Keratinocyte (primary cell): ENCODE data around the gene R3HDM2. TPM values are rescaled to one million over a fixed set of nuclear protein-coding genes. Genes with fewer than 3 reads are reported as not detected.

ENCODE experiments used
- DNase-seq: peaks from one replicate; pipeline ENCODE4 v3.0.0-alpha.2; 2011; ENCODE audit warnings: low read depth, missing footprints, low spot score
- FAIRE-seq: peaks from 2 replicates; lab custom pipeline; 2011; peaks lifted over from hg19 to GRCh38; lab: Jason Lieb, UNC
- H2AFZ ChIP-seq: 2 replicates; pipeline ENCODE4 v1.6.0; 2012; ENCODE audit warnings: low read length, control low read depth, inconsistent platforms; ENCODE audit not compliant: control insufficient read depth
- H3K27ac ChIP-seq: 2 replicates; pipeline ENCODE4 v1.5.1; 2011; ENCODE audit warnings: low read length; ENCODE audit not compliant: control insufficient read depth, insufficient read depth
- H3K27me3 ChIP-seq: 3 replicates; pipeline ENCODE4 v1.6.0; 2011; ENCODE audit warnings: low read length; ENCODE audit not compliant: control insufficient read depth, insufficient read depth; ENCODE audit errors: extremely low read depth
- H3K36me3 ChIP-seq, 2 experiments: 2 replicates in 1 of 2; 3 replicates in 1 of 2; pipeline ENCODE4 v1.5.1; 2011; ENCODE audit warnings: low read length in 2 of 2, mild to moderate bottlenecking in 1 of 2; ENCODE audit not compliant: control insufficient read depth in 2 of 2, insufficient read depth in 2 of 2; ENCODE audit errors: extremely low read depth in 1 of 2
- H3K4me1 ChIP-seq: 3 replicates; pipeline ENCODE4 v1.5.1; 2011; ENCODE audit warnings: low read length; ENCODE audit not compliant: control insufficient read depth, insufficient read depth; ENCODE audit errors: extremely low read depth
- H3K4me2 ChIP-seq: 3 replicates; pipeline ENCODE4 v1.6.0; 2011; ENCODE audit warnings: low read depth, low read length; ENCODE audit not compliant: control insufficient read depth, insufficient read depth; ENCODE audit errors: extremely low read depth
- H3K4me3 ChIP-seq, 3 experiments: fragments of 200-600 bp in 1 of 3; sonication (generic) in 1 of 3; 2 replicates in 2 of 3; 3 replicates in 1 of 3; pipeline ENCODE4 v1.5.1; 2011 to 2016; ENCODE audit warnings: low read length in 3 of 3, mild to moderate bottlenecking in 3 of 3, control low read depth in 2 of 3, inconsistent platforms in 1 of 3, low read depth in 1 of 3, mixed read lengths in 1 of 3, mixed run types in 1 of 3, moderate library complexity in 1 of 3; ENCODE audit not compliant: control insufficient read depth in 2 of 3, insufficient read depth in 2 of 3; ENCODE audit errors: extremely low read depth in 1 of 3
- H3K79me2 ChIP-seq: 2 replicates; pipeline ENCODE4 v1.6.0; 2012; ENCODE audit warnings: low read length; ENCODE audit not compliant: control insufficient read depth, insufficient read depth
- H3K9ac ChIP-seq: 3 replicates; pipeline ENCODE4 v1.6.0; 2011; ENCODE audit warnings: low read length; ENCODE audit not compliant: control insufficient read depth, insufficient read depth; ENCODE audit errors: extremely low read depth
- H3K9me1 ChIP-seq: 3 replicates; pipeline ENCODE4 v1.6.0; 2011; ENCODE audit warnings: low read length; ENCODE audit not compliant: control insufficient read depth, insufficient read depth; ENCODE audit errors: extremely low read depth
- H3K9me3 ChIP-seq: 2 replicates; pipeline ENCODE4 v1.5.1; 2012; ENCODE audit warnings: low read depth, low read length; ENCODE audit not compliant: control insufficient read depth
- H4K20me1 ChIP-seq: 3 replicates; pipeline ENCODE4 v1.6.0; 2011; ENCODE audit warnings: low read length; ENCODE audit not compliant: control insufficient read depth, insufficient read depth; ENCODE audit errors: extremely low read depth
- EZH2 ChIP-seq: IDR thresholded peaks from one replicate; pipeline ENCODE4 v1.6.1; 2012; ENCODE audit warnings: inconsistent platforms, mild to moderate bottlenecking, low read length, moderate library complexity
- dilution Hi-C: fragments of 300-500 bp; cut with MboI; formaldehyde crosslinking; loops from one replicate; pipeline ENCODE4 v1.7.0; 2020; ENCODE audit warnings: low sequenced_read_pairs; ENCODE audit not compliant: extremely low pct_ligation_motif_present
- polyA plus RNA-seq, 5 experiments: library from polyadenylated mRNA; depleted of rRNA in 3 of 5; stranded (reverse) in 3 of 5; stranded (forward) in 1 of 5; unstranded in 1 of 5; fragments of >200 nt; gene quantifications; 1 replicate in 1 of 5; 2 replicates in 3 of 5; 3 replicates in 1 of 5; pipeline versions ENCODE4 v1.2.1 to v1.2.3, GENCODE V29; 2011 to 2012; ENCODE audit warnings: missing spikeins in 2 of 5, low read depth in 1 of 5, low replicate concordance in 1 of 5
- TF ChIP-seq, protein P1 (sequence below), 3 experiments: IDR thresholded peaks in 1 of 3; conservative IDR thresholded peaks in 1 of 3; optimal IDR thresholded peaks in 1 of 3; 2 replicates in 2 of 3; 3 replicates in 1 of 3; pipeline versions ENCODE3 to v1.5.1; 2011; ENCODE audit warnings: low read length in 3 of 3, mild to moderate bottlenecking in 3 of 3, moderate library complexity in 2 of 3, control low read depth in 1 of 3, inconsistent platforms in 1 of 3; ENCODE audit not compliant: insufficient read depth in 2 of 3; ENCODE audit errors: extremely low read depth in 1 of 3

Gene R3HDM2
- polyA plus RNA-seq, 1 donor (not counting 4 experiments of a cell fraction or from before 2014, with no cell fraction given): 11.1 TPM

DNA sequence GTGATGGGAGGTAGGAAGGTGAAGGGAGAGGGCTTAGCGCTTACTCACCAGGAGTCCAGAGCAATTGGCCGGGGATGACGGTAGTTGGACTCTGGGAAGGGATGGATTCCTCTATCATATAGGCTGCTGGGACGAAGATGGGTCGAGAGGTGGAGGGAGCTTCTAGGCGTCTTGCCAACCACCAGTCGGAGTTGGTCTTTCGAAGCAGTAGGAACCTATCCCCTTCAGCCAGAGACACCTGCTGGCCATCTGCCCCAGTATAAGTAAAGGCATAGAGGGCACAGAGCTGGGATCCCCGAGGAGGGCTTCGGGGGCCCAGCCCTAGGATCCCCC is 48.2 kb upstream of the R3HDM2 start:
- Histone ChIP-seq H3K4me1 (peaks cover 3% of the 10 kb centered on the region), H3K36me3 (no peaks in the 10 kb centered on the region), H2AFZ (no peak overlapping the region), H3K9me3 (no peaks in the 10 kb centered on the region), H3K4me2 (no peak overlapping the region), H4K20me1 (no peaks in the 10 kb centered on the region), H3K9me1 (no peaks in the 10 kb centered on the region), H3K79me2 (no peaks in the 10 kb centered on the region), H3K27me3 (peaks cover 57% of the 10 kb centered on the region), H3K4me3 (no peak overlapping the region), H3K9ac (no peak overlapping the region), H3K27ac (no peak overlapping the region)
- no peak for FAIRE-seq
- TF ChIP-seq, protein P1, sequence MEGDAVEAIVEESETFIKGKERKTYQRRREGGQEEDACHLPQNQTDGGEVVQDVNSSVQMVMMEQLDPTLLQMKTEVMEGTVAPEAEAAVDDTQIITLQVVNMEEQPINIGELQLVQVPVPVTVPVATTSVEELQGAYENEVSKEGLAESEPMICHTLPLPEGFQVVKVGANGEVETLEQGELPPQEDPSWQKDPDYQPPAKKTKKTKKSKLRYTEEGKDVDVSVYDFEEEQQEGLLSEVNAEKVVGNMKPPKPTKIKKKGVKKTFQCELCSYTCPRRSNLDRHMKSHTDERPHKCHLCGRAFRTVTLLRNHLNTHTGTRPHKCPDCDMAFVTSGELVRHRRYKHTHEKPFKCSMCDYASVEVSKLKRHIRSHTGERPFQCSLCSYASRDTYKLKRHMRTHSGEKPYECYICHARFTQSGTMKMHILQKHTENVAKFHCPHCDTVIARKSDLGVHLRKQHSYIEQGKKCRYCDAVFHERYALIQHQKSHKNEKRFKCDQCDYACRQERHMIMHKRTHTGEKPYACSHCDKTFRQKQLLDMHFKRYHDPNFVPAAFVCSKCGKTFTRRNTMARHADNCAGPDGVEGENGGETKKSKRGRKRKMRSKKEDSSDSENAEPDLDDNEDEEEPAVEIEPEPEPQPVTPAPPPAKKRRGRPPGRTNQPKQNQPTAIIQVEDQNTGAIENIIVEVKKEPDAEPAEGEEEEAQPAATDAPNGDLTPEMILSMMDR (optimal IDR thresholded peaks at IDR 0.05 in 1 of 3, IDR thresholded peaks at IDR 0.05 in 1 of 3, conservative IDR thresholded peaks at IDR 0.05 in 1 of 3; ENCODE audit: extremely low read depth in 1 of 3, insufficient read depth in 2 of 3, low read length in 3 of 3): no peak
- TF ChIP-seq EZH2: no peak
- dilution Hi-C loops: no loop called here
- DNase-seq: no peak

DNA sequence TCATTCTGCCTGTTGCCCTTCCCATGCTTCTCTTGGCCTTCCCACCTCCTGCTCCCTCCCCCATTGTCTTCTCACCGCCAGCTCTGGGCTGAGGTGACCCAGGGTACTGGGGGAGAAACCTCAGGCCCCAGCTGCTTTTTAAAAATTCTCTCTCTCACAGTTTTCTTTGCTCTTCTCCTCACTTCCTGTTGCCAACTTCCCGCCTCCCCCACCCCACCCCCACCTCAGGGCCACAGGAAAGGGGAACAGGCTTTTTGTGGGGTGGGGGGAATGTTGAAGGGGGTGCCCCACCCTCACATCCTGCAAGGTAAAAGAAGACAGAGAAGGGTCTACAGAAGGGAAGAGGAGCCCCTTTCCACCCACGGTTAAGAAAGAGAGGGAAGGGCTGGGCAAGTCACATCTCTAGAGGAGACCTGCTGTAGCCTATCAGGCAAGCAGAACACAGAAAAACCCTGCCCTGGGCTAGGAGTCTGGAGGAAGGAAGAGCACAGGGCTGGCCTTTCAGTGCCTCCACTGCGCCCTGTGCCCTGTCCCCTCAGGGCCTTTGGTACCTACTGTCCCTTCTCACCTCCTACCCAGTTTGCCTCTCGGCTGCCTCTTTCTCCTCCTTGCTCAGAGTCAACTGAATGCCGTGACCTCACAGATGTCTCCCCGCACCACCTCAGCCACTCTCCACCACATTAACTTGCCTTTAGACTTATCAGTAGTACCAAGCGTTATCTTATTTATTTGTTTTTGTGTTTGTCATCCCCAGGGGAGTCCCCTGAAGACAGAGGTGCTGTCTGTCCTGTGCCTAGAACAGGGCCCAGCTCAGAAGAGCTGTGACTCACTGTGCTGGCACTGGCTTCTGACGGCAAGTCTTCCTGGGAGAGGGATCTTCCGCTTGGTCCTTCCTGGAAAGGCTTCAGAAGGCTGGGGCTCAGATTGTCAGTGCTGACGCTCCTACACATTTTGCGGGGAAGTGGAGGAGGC is 47.2 kb upstream of the R3HDM2 start:
- dilution Hi-C loops: no loop called here
- H3K9me3 ChIP-seq: no peaks in the 10 kb centered on the region
- TF ChIP-seq, protein P1 (optimal IDR thresholded peaks at IDR 0.05 in 1 of 3, IDR thresholded peaks at IDR 0.05 in 1 of 3, conservative IDR thresholded peaks at IDR 0.05 in 1 of 3; ENCODE audit: extremely low read depth in 1 of 3, insufficient read depth in 2 of 3, low read length in 3 of 3): no peak
- TF ChIP-seq EZH2: peak; percentile 18
- no peak overlapping the region for H3K4me3 ChIP-seq
- H3K9ac ChIP-seq: no peak overlapping the region
- H3K27me3 ChIP-seq: peaks cover 67% of the 10 kb centered on the region
- H3K36me3 ChIP-seq: no peaks in the 10 kb centered on the region
- H3K27ac ChIP-seq: no peak overlapping the region
- no peaks in the 10 kb centered on the region for H4K20me1 ChIP-seq
- DNase-seq (no peak), FAIRE-seq (no peak)
- peaks cover 3% of the 10 kb centered on the region for H3K4me1 ChIP-seq
- no peak overlapping the region for H3K4me2 ChIP-seq
- H3K9me1 ChIP-seq: no peaks in the 10 kb centered on the region
- H2AFZ ChIP-seq: no peak overlapping the region
- H3K79me2 ChIP-seq: no peaks in the 10 kb centered on the region
